HS-5 (cell line): ENCODE data around the gene ILDR2.
"Not testable (repeated sequence)": the region's sequence is repeated elsewhere in the genome, so short reads cannot be mapped to it uniquely, and the experiment has no call there.

Source experiments
- DNase-seq: peaks from one replicate; pipeline ENCODE4 v3.0.0-alpha.2; 2012; ENCODE audit warnings: low read depth

The ILDR2 gene

GRCh38 chr1:166884971-166885370 lies 90.4 kb downstream of the ILDR2 start:
- DNase-seq = no peak

DNA sequence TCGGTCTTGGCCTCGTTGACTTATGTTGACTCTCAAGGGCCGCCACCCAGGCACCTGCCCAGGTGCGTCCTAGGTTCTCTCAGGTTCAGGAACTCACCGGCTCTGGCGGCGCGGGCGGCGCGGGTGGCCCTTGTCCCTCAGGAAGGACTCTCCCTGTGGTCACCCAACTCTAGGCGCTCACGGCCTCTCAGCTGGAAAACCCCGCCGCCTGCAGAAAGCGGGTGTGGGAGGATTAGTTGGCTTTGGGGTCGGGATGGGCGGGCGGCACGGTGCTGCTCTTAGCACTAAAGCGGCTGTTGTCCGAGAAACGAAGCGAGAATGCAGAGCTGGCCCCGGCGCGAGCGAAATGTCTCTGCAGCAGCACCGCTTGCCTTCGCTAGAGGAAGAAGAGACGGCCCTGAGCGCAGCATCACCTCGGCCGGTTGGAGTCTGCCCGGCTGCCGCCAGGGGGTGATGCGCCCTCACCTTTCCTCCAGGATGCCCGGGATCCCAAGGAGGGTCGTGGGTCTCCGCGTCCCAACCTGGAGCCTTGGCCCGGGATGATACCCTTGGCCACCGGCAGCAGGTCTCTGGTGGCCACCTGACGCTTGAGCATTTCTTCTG lies 91.2 kb downstream of the ILDR2 start:
- DNase-seq = no peak

DNA sequence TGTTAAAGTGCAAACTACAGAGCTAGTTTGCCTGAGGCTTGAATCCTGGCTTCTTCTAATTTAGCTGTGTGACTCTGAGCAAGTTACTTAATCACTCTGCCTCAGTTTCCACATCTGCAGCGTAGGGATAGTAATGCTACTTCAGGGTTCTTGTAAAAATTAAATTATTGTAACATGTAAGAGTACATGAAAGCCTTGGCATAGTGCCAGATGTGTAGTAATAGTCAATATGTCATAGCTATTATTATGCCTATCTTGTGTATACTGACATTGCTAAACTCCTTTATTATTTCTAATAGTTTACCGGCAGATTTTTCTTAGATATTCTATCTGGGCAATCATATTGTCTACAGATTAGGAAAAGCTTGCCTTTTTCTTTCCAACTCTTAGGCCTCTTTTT lies 92.4 kb downstream of the ILDR2 start:
- DNase-seq = no peak

- not testable (repeated sequence) for DNase-seq
Measured at GRCh38 chr1:166878173-166878917, 97.0 kb downstream of the ILDR2 start.

DNA sequence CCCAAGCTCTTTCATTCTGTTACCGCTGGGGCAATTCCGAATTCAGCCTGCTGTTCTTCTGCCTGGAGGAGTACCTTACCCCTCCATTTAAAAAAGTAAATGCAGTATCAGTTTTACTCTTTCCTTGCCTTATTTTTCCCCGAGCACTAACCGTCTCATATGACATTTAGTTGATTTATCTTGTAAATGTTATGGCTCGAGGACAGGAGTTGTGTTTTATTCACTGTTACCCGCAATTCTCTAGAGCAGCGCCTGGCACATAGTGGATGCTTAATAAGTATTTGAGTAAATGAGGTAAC lies 98.9 kb downstream of the ILDR2 start:
- DNase-seq = no peak

DNA sequence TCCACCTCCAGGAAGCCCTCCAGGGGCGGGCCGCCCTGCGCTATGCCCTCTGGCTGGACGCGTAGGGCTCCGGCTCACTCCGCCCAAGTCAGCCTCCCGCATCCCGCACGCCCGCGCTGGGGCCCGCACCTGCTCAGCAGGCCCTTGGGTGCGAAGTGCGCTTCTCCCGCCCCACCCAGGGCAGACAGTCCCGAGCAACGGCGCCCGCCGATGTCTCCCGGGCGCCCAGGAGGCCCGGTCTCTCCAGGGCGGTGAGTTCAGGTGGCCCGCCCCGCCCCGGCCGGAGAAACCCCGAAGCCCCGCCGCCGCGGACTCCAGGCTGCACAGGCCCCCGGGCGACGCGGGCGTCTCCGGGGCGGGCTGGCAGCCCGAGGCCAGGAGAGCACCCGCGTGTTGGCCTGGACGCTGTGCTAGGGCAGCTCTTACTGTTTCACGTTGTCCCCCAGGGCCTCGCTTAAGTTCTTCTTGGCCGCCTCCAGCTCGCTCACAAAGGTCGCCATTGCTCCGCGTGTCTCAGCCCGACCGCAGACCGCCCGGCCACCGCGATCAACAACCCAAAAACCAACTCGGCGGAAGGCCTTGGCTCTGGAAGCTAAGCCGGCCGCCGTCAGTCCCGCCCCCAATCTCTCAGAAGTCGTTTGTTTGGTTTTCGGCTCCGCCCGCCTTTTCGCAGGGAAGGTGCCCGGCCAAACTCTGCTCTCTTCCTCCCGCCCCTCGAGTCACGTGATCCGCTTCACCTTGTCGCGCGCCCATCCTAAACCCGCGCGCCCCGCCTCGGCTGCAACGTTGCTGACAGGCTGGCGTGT lies 99.4 kb downstream of the ILDR2 start, which contains the start of gene TADA1:
TADA1 (minus strand) TSS at position 531 of the 806 bp plus-strand sequence; CDS start at position 500, 31 bp downstream.
- DNase-seq = peak; percentile 89

DNA sequence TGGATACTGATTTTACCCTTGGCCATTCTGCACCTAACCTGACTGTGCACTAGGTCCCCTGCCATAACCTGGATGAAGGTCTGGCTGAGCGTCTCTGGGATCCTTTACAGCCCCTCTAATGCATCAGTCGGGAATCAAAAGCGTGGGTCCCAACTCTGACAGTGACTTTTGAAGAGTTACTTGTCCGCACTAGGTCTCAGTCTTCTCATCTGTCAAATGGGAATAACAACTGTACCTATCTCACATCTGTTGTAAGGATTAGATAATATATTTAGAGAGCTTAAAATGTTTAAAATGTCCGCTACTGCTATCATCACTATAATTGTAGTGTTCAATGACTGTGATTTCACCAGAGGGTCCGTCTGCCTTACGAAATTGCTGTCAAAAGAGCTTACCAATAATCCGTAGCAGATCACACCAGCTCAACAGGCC lies 100.0 kb downstream of the ILDR2 start:
- peak; percentile 1 for DNase-seq

GRCh38 chr1:166874464-166874863 lies 100.9 kb downstream of the ILDR2 start:
- no peak for DNase-seq

DNA sequence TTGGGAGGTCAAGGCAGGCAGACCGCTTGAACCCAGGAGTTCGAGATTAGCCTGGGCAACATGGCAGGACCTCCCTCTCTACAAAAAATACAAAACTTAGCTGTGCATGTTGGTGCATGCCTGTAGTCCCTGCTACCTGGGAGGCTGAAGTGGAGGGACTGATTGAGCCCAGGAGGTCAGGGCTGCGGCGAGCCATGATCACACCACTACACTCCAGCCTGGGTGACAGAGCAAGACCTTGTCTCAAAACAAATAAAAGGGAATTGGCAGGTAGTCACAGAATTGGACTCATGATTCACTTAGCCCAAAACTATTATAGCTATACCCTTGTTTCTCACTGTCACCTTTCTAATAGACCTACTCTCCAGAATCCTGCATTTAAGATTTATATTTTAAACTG lies 104.8 kb downstream of the ILDR2 start:
- DNase-seq = no peak

GRCh38 chr1:166869318-166870099 lies 105.8 kb downstream of the ILDR2 start:
- no peak for DNase-seq

DNA sequence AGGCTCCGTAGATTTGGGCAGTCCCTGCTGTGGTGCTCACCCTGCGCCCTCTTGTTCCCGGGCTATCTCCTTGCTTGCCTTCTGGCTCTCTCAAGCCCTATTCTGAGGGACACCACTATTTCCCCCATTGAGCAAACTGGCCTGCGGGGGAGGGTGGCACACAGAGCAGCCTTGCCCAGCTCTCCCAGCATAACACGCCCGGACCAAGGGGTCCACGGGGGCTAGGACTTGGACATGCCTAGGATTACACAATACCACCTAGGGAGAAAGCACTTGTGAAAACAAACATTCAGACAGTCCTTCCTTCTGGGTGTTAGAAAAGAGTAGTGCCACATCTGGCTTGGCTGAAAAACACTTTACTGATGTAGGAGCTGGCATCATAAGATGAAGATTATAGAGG lies 106.7 kb downstream of the ILDR2 start:
- DNase-seq = no peak

DNA sequence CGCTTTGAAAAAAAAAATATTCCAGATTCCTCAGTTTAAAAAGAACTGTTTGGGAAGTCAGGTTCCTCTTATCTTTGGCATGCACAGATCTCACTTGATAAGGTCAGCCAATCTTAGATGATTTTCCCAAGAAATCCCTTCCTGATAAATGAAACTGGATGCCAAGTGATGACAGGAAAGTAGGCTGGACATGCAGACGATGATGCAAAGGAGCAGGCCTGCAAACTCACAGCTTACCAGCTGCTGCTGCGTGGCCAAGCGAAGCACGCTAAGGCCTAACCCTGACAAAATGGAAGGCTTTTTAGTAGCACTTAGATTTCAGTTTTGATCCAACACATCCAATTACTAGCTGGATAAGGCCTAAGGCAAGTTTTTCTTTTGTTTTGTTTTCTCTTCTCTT lies 109.4 kb downstream of the ILDR2 start:
- no peak for DNase-seq

- DNase-seq = no peak
Measured at GRCh38 chr1:166859597-166859996, 115.7 kb downstream of the ILDR2 start.

GRCh38 chr1:166858726-166859419 lies 116.5 kb downstream of the ILDR2 start:
- DNase-seq = no peak
